ENCODE results near the gene PARD3B.

PARD3B gene

DNA sequence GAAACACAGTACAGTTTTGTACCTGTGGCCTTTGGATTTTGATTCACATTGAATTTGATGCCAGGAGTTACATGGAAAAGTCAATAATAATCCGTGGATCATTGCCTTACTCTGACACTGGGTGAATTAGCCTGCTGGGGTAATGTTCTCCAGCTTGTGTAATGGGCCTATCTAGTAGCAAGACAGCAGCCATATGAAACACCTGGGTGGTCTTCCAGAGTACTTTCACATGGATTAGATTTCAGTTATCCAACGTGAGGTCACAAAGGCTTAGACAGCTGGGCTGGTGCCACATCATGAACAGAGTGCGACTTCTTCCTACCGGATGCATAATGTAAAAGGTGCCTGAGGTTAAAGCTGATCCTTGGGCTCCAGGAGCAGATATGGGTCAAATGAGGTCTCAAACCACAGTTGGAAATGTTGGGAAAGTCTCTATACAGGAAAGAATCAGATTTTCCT, 486.8 kb downstream of the PARD3B start:
- CTCF ChIA-PET = no interaction called here
- POLR2A ChIA-PET (ENCODE audit: low non-redundant PET) = interaction anchor here (0.6 kb wide), 1 partner anchor 143 kb away, joined by 3 read pairs; no protein-coding TSS in a partner anchor
- no peak overlapping the region for H3K27ac ChIP-seq

GRCh38 chr2:205033431-205033830, 488.2 kb downstream of the PARD3B start:
- ChIA-PET CTCF (interaction anchor here (0.6 kb wide), 1 partner anchor 44 kb away, joined by 3 read pairs; no protein-coding TSS in a partner anchor), POLR2A (ENCODE audit: low non-redundant PET) (no interaction called here)
- TF ChIP-seq, protein P1, sequence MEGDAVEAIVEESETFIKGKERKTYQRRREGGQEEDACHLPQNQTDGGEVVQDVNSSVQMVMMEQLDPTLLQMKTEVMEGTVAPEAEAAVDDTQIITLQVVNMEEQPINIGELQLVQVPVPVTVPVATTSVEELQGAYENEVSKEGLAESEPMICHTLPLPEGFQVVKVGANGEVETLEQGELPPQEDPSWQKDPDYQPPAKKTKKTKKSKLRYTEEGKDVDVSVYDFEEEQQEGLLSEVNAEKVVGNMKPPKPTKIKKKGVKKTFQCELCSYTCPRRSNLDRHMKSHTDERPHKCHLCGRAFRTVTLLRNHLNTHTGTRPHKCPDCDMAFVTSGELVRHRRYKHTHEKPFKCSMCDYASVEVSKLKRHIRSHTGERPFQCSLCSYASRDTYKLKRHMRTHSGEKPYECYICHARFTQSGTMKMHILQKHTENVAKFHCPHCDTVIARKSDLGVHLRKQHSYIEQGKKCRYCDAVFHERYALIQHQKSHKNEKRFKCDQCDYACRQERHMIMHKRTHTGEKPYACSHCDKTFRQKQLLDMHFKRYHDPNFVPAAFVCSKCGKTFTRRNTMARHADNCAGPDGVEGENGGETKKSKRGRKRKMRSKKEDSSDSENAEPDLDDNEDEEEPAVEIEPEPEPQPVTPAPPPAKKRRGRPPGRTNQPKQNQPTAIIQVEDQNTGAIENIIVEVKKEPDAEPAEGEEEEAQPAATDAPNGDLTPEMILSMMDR (conservative IDR thresholded peaks at IDR 0.05; ENCODE audit: low read depth) = no peak
- no peak overlapping the region for H3K27ac ChIP-seq
- DNase-seq (ENCODE audit: low spot score) = no peak

More for the DNA sequence above, 486.8 kb downstream of the PARD3B start:
- TF ChIP-seq, protein P1 (conservative IDR thresholded peaks at IDR 0.05; ENCODE audit: low read depth) = no peak
- no peak for DNase-seq (ENCODE audit: low spot score)

DNA sequence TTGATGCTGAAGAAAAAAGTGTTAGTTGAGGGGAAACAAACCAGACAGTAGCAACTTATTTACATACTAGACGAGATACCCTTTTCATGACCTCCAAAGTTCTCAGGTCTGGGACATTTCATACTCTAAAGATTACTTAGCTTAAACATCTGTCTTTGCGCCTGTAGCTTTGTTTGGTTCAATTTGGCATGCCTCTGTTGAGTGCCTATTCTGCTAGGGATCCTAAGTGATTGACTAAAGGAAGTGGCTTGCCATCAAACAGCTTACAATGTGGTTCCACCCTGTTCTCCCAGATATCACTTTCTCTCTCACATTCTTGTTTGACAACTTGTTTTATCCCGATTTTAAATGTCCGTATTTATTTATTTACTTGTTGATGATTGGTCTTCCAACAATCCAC, 488.8 kb downstream of the PARD3B start:
- CTCF ChIA-PET = interaction anchor here (0.6 kb wide), 1 partner anchor 613 kb away, joined by 3 read pairs; no protein-coding TSS in a partner anchor
- POLR2A ChIA-PET (ENCODE audit: low non-redundant PET) = no interaction called here
- no peak overlapping the region for H3K27ac ChIP-seq
- no peak for DNase-seq (ENCODE audit: low spot score)
- TF ChIP-seq, protein P1 (conservative IDR thresholded peaks at IDR 0.05; ENCODE audit: low read depth) = no peak

GRCh38 chr2:205040323-205040722, 495.0 kb downstream of the PARD3B start:
- no peak for DNase-seq (ENCODE audit: low spot score)
- CTCF ChIA-PET = interaction anchor here (0.7 kb wide), 1 partner anchor 639 kb away, joined by 4 read pairs; no protein-coding TSS in a partner anchor
- H3K27ac ChIP-seq = no peak overlapping the region
- TF ChIP-seq, protein P1 (conservative IDR thresholded peaks at IDR 0.05; ENCODE audit: low read depth) = no peak
- POLR2A ChIA-PET (ENCODE audit: low non-redundant PET) = no interaction called here

GRCh38 chr2:205041472-205042130, 496.3 kb downstream of the PARD3B start:
- POLR2A ChIA-PET (ENCODE audit: low non-redundant PET) = no interaction called here
- TF ChIP-seq, protein P1 (conservative IDR thresholded peaks at IDR 0.05; ENCODE audit: low read depth) = no peak
- H3K27ac ChIP-seq = no peak overlapping the region
- DNase-seq (ENCODE audit: low spot score) = no peak
- CTCF ChIA-PET = no interaction called here

DNA sequence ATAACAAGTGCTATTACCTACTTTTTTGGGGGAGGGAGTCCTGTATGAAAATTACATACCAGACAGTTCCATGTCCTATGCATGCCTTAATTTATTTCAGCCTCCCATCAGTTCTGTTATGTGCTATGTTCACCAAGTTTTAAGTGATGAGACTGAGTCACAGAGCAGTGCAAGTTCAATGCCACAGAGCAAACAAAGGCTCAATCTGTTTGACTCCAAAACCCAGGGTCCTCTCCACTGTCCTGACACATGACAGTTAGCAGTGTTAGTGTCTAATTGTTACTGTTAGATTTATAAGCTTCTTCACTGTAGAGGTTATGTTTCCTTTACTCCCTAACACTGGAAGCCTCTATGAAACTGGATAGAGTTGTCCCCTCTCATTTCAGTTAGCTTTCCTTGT, 498.0 kb downstream of the PARD3B start:
- TF ChIP-seq, protein P1 (conservative IDR thresholded peaks at IDR 0.05; ENCODE audit: low read depth) = no peak
- DNase-seq (ENCODE audit: low spot score) = no peak
- CTCF ChIA-PET = no interaction called here
- POLR2A ChIA-PET (ENCODE audit: low non-redundant PET) = no interaction called here
- no peak overlapping the region for H3K27ac ChIP-seq

Data from RWPE1 (cell line).